ENCODE results near the gene MS4A6E. TPM values are rescaled to one million over a fixed set of nuclear protein-coding genes. Genes with fewer than 3 reads are reported as not detected.

Gene MS4A6E
- total RNA-seq, 1 experiment from 2014 or later = not detected

DNA sequence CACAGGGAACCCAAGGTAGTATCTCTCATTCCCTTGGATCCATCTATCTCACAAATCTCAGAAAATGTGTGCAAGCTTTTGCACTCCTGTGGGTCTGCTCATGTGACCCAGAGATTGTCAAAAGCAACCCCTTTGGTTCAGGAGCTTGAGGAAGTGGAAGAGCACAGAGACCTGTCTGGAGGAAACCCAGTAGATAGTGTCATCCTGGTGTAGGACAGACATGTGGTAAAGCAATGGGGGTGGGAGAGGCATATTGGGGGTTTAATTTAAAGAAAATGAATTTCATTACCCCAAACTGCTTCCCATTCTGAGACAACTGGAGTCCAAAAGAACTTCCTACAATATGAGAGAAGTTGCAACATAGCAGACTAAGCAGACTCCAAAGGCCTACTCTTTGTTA is 63.4 kb downstream of the MS4A6E start:
- no peaks in the 10 kb centered on the region for H3K36me3 Mint-ChIP-seq (ENCODE audit: insufficient read depth, unreplicated experiment)
- H3K4me1 Mint-ChIP-seq (ENCODE audit: low read depth, unreplicated experiment) = no peaks in the 10 kb centered on the region
- CTCF ChIA-PET = no interaction called here
- peaks cover 14% of the 10 kb centered on the region for H3K27me3 Mint-ChIP-seq (ENCODE audit: unreplicated experiment)
- BruUV-seq (replicated peaks) = no TSS peak
- H3K9me3 Mint-ChIP-seq (ENCODE audit: low read depth, unreplicated experiment) = peaks cover 4% of the 10 kb centered on the region
- no peak overlapping the region for H3K4me3 Mint-ChIP-seq (ENCODE audit: low read depth, unreplicated experiment)
- DNase-seq = no peak
- TF ChIP-seq, protein P1, sequence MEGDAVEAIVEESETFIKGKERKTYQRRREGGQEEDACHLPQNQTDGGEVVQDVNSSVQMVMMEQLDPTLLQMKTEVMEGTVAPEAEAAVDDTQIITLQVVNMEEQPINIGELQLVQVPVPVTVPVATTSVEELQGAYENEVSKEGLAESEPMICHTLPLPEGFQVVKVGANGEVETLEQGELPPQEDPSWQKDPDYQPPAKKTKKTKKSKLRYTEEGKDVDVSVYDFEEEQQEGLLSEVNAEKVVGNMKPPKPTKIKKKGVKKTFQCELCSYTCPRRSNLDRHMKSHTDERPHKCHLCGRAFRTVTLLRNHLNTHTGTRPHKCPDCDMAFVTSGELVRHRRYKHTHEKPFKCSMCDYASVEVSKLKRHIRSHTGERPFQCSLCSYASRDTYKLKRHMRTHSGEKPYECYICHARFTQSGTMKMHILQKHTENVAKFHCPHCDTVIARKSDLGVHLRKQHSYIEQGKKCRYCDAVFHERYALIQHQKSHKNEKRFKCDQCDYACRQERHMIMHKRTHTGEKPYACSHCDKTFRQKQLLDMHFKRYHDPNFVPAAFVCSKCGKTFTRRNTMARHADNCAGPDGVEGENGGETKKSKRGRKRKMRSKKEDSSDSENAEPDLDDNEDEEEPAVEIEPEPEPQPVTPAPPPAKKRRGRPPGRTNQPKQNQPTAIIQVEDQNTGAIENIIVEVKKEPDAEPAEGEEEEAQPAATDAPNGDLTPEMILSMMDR (IDR thresholded peaks at IDR 0.05; ENCODE audit: unreplicated experiment) = no peak
- intact Hi-C loops (cut with micrococcal nuclease; ENCODE audit: unreplicated experiment) = no loop called here
- H3K27ac Mint-ChIP-seq (ENCODE audit: unreplicated experiment) = no peak overlapping the region

Other genes starting within 250 kb of the MS4A6E start
- not detected in 2 replicates for gene MS4A2, start 238.6 kb upstream of the MS4A6E start, total RNA-seq (2022)
- gene MS4A6A, start 144.2 kb upstream of the MS4A6E start, total RNA-seq (2022) = not detected in 2 replicates
- not detected in 2 replicates for gene MS4A4E, start 84.1 kb upstream of the MS4A6E start, total RNA-seq (2022)
- not detected in 2 replicates for gene MS4A4A, start 46.6 kb upstream of the MS4A6E start, total RNA-seq (2022)
- not detected in 2 replicates for gene MS4A7, start 51.3 kb downstream of the MS4A6E start, total RNA-seq (2022)
- gene MS4A14, start 69.2 kb downstream of the MS4A6E start, total RNA-seq (2022) = not detected in 2 replicates
- not detected in 2 replicates for gene MS4A5, start 102.3 kb downstream of the MS4A6E start, total RNA-seq (2022)
- not detected in 2 replicates for gene MS4A1, start 128.6 kb downstream of the MS4A6E start, total RNA-seq (2022)
- gene MS4A12, start 165.5 kb downstream of the MS4A6E start, total RNA-seq (2022) = not detected in 2 replicates
- gene MS4A13, start 188.1 kb downstream of the MS4A6E start, total RNA-seq (2022) = not detected in 2 replicates